ENCODE measurements around the gene RNF111. TPM values are rescaled to one million over a fixed set of nuclear protein-coding genes. Genes with fewer than 3 reads are reported as not detected.

Gene RNF111
- total and polyA plus RNA-seq, 2 of the 13 experiments (the other 11 are each of a cell fraction or from before 2014, with no cell fraction given), result 12.1 to 23.1 TPM

GRCh38 chr15:58987491-58988005 is at the start of gene RNF111 (continued):
- TF ChIP-seq ZC3H13 (CRISPR knock-in tag; IDR thresholded peaks at IDR 0.05) (no peak), GRHL1 (CRISPR knock-in tag; conservative IDR thresholded peaks at IDR 0.05) (no peak), SIN3A (IDR thresholded peaks at IDR 0.05; ENCODE audit: borderline replicate concordance, low read depth, low read length) (no peak), ZBTB26 (CRISPR knock-in tag; IDR thresholded peaks at IDR 0.05; ENCODE audit: borderline replicate concordance) (peak; percentile 27; the same call in 1 of the 2 replicates), ZBTB25 (CRISPR knock-in tag; IDR thresholded peaks at IDR 0.05) (0 out of 2 replicates have a peak, but pooled peaks have one; percentile 23), E2F1 (CRISPR knock-in tag; IDR thresholded peaks at IDR 0.05) (no peak), TEF (CRISPR knock-in tag; IDR thresholded peaks at IDR 0.05) (no peak), ZNF562 (CRISPR knock-in tag; IDR thresholded peaks at IDR 0.05; ENCODE audit: borderline replicate concordance) (no peak), ZSCAN5A (CRISPR knock-in tag; IDR thresholded peaks at IDR 0.05; ENCODE audit: borderline replicate concordance) (0 out of 2 replicates have a peak, but pooled peaks have one; percentile 9), FOXK2 (IDR thresholded peaks at IDR 0.05) (no peak), ARNT (IDR thresholded peaks at IDR 0.05) (no peak), POGZ (CRISPR knock-in tag; IDR thresholded peaks at IDR 0.05) (peak; percentile 54), GATAD1 (CRISPR knock-in tag; IDR thresholded peaks at IDR 0.05) (peak; percentile 89), TMF1 (CRISPR knock-in tag; IDR thresholded peaks at IDR 0.05; ENCODE audit: low read depth) (no peak), RFXANK (CRISPR knock-in tag; IDR thresholded peaks at IDR 0.05) (no peak), ZBED4 (CRISPR knock-in tag; IDR thresholded peaks at IDR 0.05; ENCODE audit: borderline replicate concordance) (0 out of 2 replicates have a peak, but pooled peaks have one; percentile 16), HNRNPH1 (optimal IDR thresholded peaks at IDR 0.05; ENCODE audit: low read depth, low read length) (no peak), ZNF607 (CRISPR knock-in tag; IDR thresholded peaks at IDR 0.05; ENCODE audit: borderline replicate concordance) (no peak), SP140L (CRISPR knock-in tag; IDR thresholded peaks at IDR 0.05; ENCODE audit: borderline replicate concordance) (peak; percentile 52; the same call in 1 of the 2 replicates)
